PC-3 (cell line): ENCODE results near the gene ACD. TPM values are rescaled to one million over a fixed set of nuclear protein-coding genes. Genes with fewer than 3 reads are reported as not detected.

Experiments used
- ATAC-seq: fragments of 200-7000 bp; cut with Tn5 transposase; 2 replicates; pipeline ENCODE4 v1.9.1; 2020; ENCODE audit warnings: mild to moderate bottlenecking, moderate library complexity
- BruUV-seq: library from RNA; stranded (reverse); fragments of 400-500 nt; replicated peaks from 2 replicates; lab custom pipeline; 2021; lab: Mats Ljungman, UMichigan
- CTCF ChIA-PET: fragments of 300-600 bp; sonication (Branson Sonifier 250); formaldehyde crosslinking; loops from one replicate; lab custom pipeline; 2022; ENCODE audit warnings: antibody characterized with exemption; lab: Charles Lee
- POLR2A ChIA-PET: fragments of 300-600 bp; sonication (Branson Sonifier 250); formaldehyde crosslinking; loops from one replicate; lab custom pipeline; 2022; ENCODE audit warnings: antibody characterized with exemption; ENCODE audit not compliant: unreplicated experiment; lab: Charles Lee
- DNase-seq: peaks from one replicate; pipeline ENCODE4 v3.0.0-alpha.2; 2015
- H2AFZ ChIP-seq: fragments of 300-600 bp; sonication (generic); 2 replicates; pipeline ENCODE4 v1.6.0; 2016; ENCODE audit warnings: antibody characterized with exemption, low read length
- H3F3A ChIP-seq: fragments of 300-600 bp; sonication (generic); one replicate; pipeline ENCODE4 v1.6.0; 2017; ENCODE audit warnings: antibody characterized with exemption, low read length, control low read depth, mild to moderate bottlenecking; ENCODE audit not compliant: unreplicated experiment
- H3K27ac ChIP-seq: fragments of 300-600 bp; sonication (generic); 2 replicates; pipeline ENCODE4 v1.5.1; 2016; ENCODE audit warnings: mild to moderate bottlenecking, low read length
- H3K27me3 ChIP-seq: fragments of 300-600 bp; sonication (generic); 2 replicates; pipeline ENCODE4 v1.6.1; 2016; ENCODE audit warnings: low read length, mixed read lengths
- H3K36me3 ChIP-seq: fragments of 300-600 bp; sonication (generic); 2 replicates; pipeline ENCODE4 v1.6.1; 2016; ENCODE audit warnings: low read depth, mixed run types, low read length, mixed read lengths
- H3K4me1 ChIP-seq: fragments of 300-600 bp; sonication (generic); 2 replicates; pipeline ENCODE4 v1.5.1; 2016; ENCODE audit warnings: low read length; ENCODE audit not compliant: insufficient read depth
- H3K4me2 ChIP-seq: fragments of 300-600 bp; sonication (generic); 2 replicates; pipeline ENCODE4 v1.6.0; 2016; ENCODE audit warnings: low read length
- H3K4me3 ChIP-seq: fragments of 300-600 bp; sonication (generic); 2 replicates; pipeline ENCODE4 v1.5.1; 2016; ENCODE audit warnings: mild to moderate bottlenecking, low read length, mixed read lengths
- H3K79me2 ChIP-seq: fragments of 300-600 bp; sonication (generic); 2 replicates; pipeline ENCODE4 v1.6.1; 2017; ENCODE audit warnings: low read length, mixed read lengths
- H3K9ac ChIP-seq: fragments of 300-600 bp; sonication (generic); 2 replicates; pipeline ENCODE4 v1.6.0; 2016; ENCODE audit warnings: mild to moderate bottlenecking, low read length
- H3K9me2 ChIP-seq: fragments of 300-600 bp; sonication (generic); replicated peaks from 2 replicates; pipeline ENCODE4 v1.6.1; 2016; ENCODE audit warnings: mixed run types, low read length, mixed read lengths
- H3K9me3 ChIP-seq: fragments of 300-600 bp; sonication (generic); 2 replicates; pipeline ENCODE4 v1.6.1; 2016; ENCODE audit warnings: low read length, mixed read lengths
- H4K20me1 ChIP-seq: fragments of 300-600 bp; sonication (generic); 2 replicates; pipeline ENCODE4 v1.6.1; 2016; ENCODE audit warnings: low read length, mixed read lengths
- CTCF ChIP-seq: fragments of 300-600 bp; sonication (generic); conservative IDR thresholded peaks from 2 replicates; pipeline ENCODE4 v1.5.1; 2017; ENCODE audit warnings: antibody characterized with exemption, low read depth, mild to moderate bottlenecking, low read length
- EZH2 ChIP-seq: fragments of 300-600 bp; sonication (generic); IDR thresholded peaks from one replicate; pipeline ENCODE4 v1.6.1; 2017; ENCODE audit warnings: antibody characterized with exemption, mild to moderate bottlenecking, low read length; ENCODE audit not compliant: unreplicated experiment
- EZH2phosphoT487 ChIP-seq: fragments of 300-600 bp; sonication (generic); IDR thresholded peaks from 2 replicates; pipeline ENCODE4 v1.6.1; 2018; ENCODE audit warnings: mild to moderate bottlenecking, antibody characterized with exemption, low read length, borderline replicate concordance
- intact Hi-C: fragments of 100-400 bp; cut with micrococcal nuclease; formaldehyde crosslinking; loops from 2 replicates; pipeline ENCODE4 v1.9.0; 2023
- total RNA-seq: library from RNA; depleted of rRNA; stranded (reverse); fragments of >200 nt; gene quantifications from 2 replicates; pipeline ENCODE4 v1.2.3, GENCODE V29; 2014

ACD gene
- total RNA-seq, 1 experiment from 2014 or later: 26.3 TPM

- H3K4me3 ChIP-seq: no peak overlapping the region
- H3K9me2 ChIP-seq: no peaks in the 10 kb centered on the region
- no peak overlapping the region for H3K27ac ChIP-seq
- no peak overlapping the region for H3K9ac ChIP-seq
- peak; percentile 76 for ATAC-seq
- no peaks in the 10 kb centered on the region for H4K20me1 ChIP-seq
- no peaks in the 10 kb centered on the region for H3K4me1 ChIP-seq
- H3K9me3 ChIP-seq: no peaks in the 10 kb centered on the region
- BruUV-seq: no TSS peak
- peak; percentile 15 for DNase-seq
- TF ChIP-seq EZH2 (no peak), CTCF (no peak), EZH2phosphoT487 (no peak)
- peaks cover 17% of the 10 kb centered on the region; the same call in 1 of the 2 replicates for H3K36me3 ChIP-seq
- H3F3A ChIP-seq: no peaks in the 10 kb centered on the region
- H2AFZ ChIP-seq: no peak overlapping the region
- ChIA-PET CTCF (interaction anchor here (0.6 kb wide), 1 partner anchor 72 kb away, joined by 6 read pairs; no protein-coding TSS in a partner anchor), POLR2A (no interaction called here)
- intact Hi-C loops: no loop called here
- H3K4me2 ChIP-seq: no peak overlapping the region
- H3K27me3 ChIP-seq: no peaks in the 10 kb centered on the region
- H3K79me2 ChIP-seq: no peaks in the 10 kb centered on the region
Observed at GRCh38 chr16:67641779-67642708, 18.0 kb downstream of the ACD start.

GRCh38 chr16:67637625-67638024 is 22.4 kb downstream of the ACD start:
- H3K79me2 ChIP-seq: no peaks in the 10 kb centered on the region
- DNase-seq (no peak), ATAC-seq (no peak)
- no peaks in the 10 kb centered on the region for H3F3A ChIP-seq
- BruUV-seq: no TSS peak
- no peaks in the 10 kb centered on the region for H3K9me3 ChIP-seq
- no peak overlapping the region for H3K4me2 ChIP-seq
- H3K9me2 ChIP-seq: no peaks in the 10 kb centered on the region
- no peak overlapping the region for H3K27ac ChIP-seq
- H4K20me1 ChIP-seq: no peaks in the 10 kb centered on the region
- no peak overlapping the region for H3K9ac ChIP-seq
- no peak overlapping the region for H2AFZ ChIP-seq
- no peaks in the 10 kb centered on the region for H3K4me1 ChIP-seq
- H3K36me3 ChIP-seq: peaks cover 24% of the 10 kb centered on the region
- no peaks in the 10 kb centered on the region for H3K27me3 ChIP-seq
- TF ChIP-seq EZH2phosphoT487 (no peak), CTCF (no peak), EZH2 (no peak)
- CTCF ChIA-PET: no interaction called here
- POLR2A ChIA-PET: interaction anchor here (0.7 kb wide), 1 partner anchor 32 kb away, joined by 7 read pairs; no protein-coding TSS in a partner anchor
- intact Hi-C loops: no loop called here
- H3K4me3 ChIP-seq: no peak overlapping the region

GRCh38 chr16:67636713-67637112 is 23.3 kb downstream of the ACD start:
- Histone ChIP-seq H4K20me1 (no peaks in the 10 kb centered on the region), H3K27me3 (no peaks in the 10 kb centered on the region), H3K4me1 (no peaks in the 10 kb centered on the region), H2AFZ (no peak overlapping the region), H3K4me2 (no peak overlapping the region), H3K4me3 (no peak overlapping the region), H3K27ac (no peak overlapping the region), H3K36me3 (peaks cover 24% of the 10 kb centered on the region), H3K9ac (no peak overlapping the region), H3K9me2 (no peaks in the 10 kb centered on the region), H3K79me2 (no peaks in the 10 kb centered on the region), H3F3A (no peaks in the 10 kb centered on the region), H3K9me3 (no peaks in the 10 kb centered on the region)
- TF ChIP-seq EZH2phosphoT487 (no peak), EZH2 (no peak), CTCF (no peak)
- ChIA-PET CTCF (no interaction called here), POLR2A (no interaction called here)
- DNase-seq: no peak
- ATAC-seq: no peak
- intact Hi-C loops: no loop called here
- no TSS peak for BruUV-seq
